Spleen (tissue), 7 donors: ENCODE results near the gene KITLG.

ENCODE experiments used
- POLR2AphosphoS5 ChIP-seq, 3 donors: sonication (generic); formaldehyde crosslinking; IDR thresholded peaks; one replicate each; pipeline ENCODE4 v1.5.1; 2017; ENCODE audit warnings: antibody characterized with exemption in 3 of 3
- TF ChIP-seq, protein P1 (sequence below), 11 experiments: fragments of 200-600 bp in 7 of 11; fragments of 450-650 bp in 4 of 11; sonication (generic) in 4 of 11; IDR thresholded peaks in 8 of 11; conservative IDR thresholded peaks in 3 of 11; 1 replicate in 7 of 11; 2 replicates in 4 of 11; pipeline versions ENCODE4 v1.4.0 to v1.8.0; 2016 to 2021; ENCODE audit warnings: antibody characterized with exemption in 11 of 11, inconsistent platforms in 4 of 11, mild to moderate bottlenecking in 1 of 11
- donor health status: DM: no; HTN: no; CAD: no; lungs with moderate emphysema.
- donor health status: DM: no; HTN: no; CAD: no.
- donor health status: DM: no; HTN: no; CAD: no.

DNA sequence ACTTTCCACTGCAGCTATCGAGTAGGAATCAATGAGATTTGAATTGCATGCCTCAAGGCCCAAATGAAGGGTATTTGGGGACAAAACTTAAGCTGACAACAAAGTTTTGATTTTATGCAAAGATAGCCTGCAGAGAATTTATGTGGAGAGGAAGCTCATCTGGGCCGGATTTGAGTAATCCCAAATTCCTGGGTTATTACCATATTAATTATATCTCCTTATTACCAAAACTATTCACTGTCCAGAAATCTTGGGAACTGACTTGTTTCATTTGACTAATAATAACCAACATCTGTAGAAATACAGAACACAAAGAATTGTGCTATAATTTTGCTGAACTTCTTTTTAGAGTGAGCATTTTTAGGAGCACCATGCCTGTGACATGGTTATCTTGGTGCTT, 70.4 kb downstream of the KITLG start:
- TF ChIP-seq, protein P1, sequence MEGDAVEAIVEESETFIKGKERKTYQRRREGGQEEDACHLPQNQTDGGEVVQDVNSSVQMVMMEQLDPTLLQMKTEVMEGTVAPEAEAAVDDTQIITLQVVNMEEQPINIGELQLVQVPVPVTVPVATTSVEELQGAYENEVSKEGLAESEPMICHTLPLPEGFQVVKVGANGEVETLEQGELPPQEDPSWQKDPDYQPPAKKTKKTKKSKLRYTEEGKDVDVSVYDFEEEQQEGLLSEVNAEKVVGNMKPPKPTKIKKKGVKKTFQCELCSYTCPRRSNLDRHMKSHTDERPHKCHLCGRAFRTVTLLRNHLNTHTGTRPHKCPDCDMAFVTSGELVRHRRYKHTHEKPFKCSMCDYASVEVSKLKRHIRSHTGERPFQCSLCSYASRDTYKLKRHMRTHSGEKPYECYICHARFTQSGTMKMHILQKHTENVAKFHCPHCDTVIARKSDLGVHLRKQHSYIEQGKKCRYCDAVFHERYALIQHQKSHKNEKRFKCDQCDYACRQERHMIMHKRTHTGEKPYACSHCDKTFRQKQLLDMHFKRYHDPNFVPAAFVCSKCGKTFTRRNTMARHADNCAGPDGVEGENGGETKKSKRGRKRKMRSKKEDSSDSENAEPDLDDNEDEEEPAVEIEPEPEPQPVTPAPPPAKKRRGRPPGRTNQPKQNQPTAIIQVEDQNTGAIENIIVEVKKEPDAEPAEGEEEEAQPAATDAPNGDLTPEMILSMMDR (IDR thresholded peaks at IDR 0.05 in 8 of 11, conservative IDR thresholded peaks at IDR 0.05 in 3 of 11): no peak
- TF ChIP-seq POLR2AphosphoS5 (IDR thresholded peaks at IDR 0.05): no peak
